ENCODE measurements around the gene FGD5.

GRCh38 chr3:14847613-14848541 lies 29.1 kb downstream of the FGD5 start:
- TF ChIP-seq CTCF (IDR thresholded peaks at IDR 0.05; ENCODE audit: low read length) (no peak), EZH2 (optimal IDR thresholded peaks at IDR 0.05; ENCODE audit: low read depth, low read length) (no peak)
